Panc1 (cell line): ENCODE measurements around the gene SMG6.

Experiments used
- POLR2AphosphoS5 ChIP-seq: IDR thresholded peaks from 2 replicates; pipeline ENCODE4 v1.6.1; 2012; ENCODE audit warnings: mild to moderate bottlenecking, low read depth, low read length, moderate library complexity
- SIN3A ChIP-seq: IDR thresholded peaks from 2 replicates; pipeline ENCODE4 v1.6.1; 2012; ENCODE audit warnings: low read depth, mild to moderate bottlenecking, low read length, moderate library complexity, borderline replicate concordance; ENCODE audit not compliant: insufficient read depth
- TCF7L2 ChIP-seq: IDR thresholded peaks from 2 replicates; pipeline ENCODE4 v1.6.1; 2011; ENCODE audit warnings: mild to moderate bottlenecking, low read depth, low read length, inconsistent platforms
- TF ChIP-seq, protein P1 (sequence below): fragments of 450-650 bp; IDR thresholded peaks from 2 replicates; pipeline ENCODE4 v1.5.1; 2017; ENCODE audit warnings: mild to moderate bottlenecking
- TF ChIP-seq, protein P2 (sequence below), 2 experiments: IDR thresholded peaks; 2 replicates each; pipeline ENCODE4 v1.6.1; 2011 to 2012; ENCODE audit warnings: low read depth in 2 of 2, control low read depth in 1 of 2, low read length in 1 of 2, mild to moderate bottlenecking in 1 of 2, moderate library complexity in 1 of 2; ENCODE audit not compliant: insufficient read depth in 1 of 2

DNA sequence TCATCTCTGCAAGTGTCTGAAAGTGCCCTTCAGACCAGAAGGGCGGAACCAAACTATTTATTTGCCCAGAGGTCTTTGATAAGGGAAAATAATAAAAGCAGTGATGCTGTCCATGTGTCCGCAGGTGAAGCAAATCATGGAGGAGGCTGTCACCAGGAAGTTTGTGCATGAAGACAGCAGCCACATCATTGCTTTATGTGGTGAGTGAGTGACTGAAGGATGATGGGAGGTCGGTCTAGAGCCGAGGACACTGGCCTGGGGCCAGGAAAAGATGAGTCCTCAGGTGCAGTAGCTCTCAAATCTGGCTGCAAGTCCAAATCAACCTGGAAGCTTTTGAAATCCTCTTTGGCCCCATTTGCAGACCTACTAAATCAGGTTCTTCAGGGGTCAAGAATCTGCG, 39.8 kb upstream of the SMG6 start:
- TF ChIP-seq, protein P1, sequence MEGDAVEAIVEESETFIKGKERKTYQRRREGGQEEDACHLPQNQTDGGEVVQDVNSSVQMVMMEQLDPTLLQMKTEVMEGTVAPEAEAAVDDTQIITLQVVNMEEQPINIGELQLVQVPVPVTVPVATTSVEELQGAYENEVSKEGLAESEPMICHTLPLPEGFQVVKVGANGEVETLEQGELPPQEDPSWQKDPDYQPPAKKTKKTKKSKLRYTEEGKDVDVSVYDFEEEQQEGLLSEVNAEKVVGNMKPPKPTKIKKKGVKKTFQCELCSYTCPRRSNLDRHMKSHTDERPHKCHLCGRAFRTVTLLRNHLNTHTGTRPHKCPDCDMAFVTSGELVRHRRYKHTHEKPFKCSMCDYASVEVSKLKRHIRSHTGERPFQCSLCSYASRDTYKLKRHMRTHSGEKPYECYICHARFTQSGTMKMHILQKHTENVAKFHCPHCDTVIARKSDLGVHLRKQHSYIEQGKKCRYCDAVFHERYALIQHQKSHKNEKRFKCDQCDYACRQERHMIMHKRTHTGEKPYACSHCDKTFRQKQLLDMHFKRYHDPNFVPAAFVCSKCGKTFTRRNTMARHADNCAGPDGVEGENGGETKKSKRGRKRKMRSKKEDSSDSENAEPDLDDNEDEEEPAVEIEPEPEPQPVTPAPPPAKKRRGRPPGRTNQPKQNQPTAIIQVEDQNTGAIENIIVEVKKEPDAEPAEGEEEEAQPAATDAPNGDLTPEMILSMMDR: no peak
- no peak for TF ChIP-seq POLR2AphosphoS5
- TF ChIP-seq TCF7L2: no peak
- TF ChIP-seq, protein P2, sequence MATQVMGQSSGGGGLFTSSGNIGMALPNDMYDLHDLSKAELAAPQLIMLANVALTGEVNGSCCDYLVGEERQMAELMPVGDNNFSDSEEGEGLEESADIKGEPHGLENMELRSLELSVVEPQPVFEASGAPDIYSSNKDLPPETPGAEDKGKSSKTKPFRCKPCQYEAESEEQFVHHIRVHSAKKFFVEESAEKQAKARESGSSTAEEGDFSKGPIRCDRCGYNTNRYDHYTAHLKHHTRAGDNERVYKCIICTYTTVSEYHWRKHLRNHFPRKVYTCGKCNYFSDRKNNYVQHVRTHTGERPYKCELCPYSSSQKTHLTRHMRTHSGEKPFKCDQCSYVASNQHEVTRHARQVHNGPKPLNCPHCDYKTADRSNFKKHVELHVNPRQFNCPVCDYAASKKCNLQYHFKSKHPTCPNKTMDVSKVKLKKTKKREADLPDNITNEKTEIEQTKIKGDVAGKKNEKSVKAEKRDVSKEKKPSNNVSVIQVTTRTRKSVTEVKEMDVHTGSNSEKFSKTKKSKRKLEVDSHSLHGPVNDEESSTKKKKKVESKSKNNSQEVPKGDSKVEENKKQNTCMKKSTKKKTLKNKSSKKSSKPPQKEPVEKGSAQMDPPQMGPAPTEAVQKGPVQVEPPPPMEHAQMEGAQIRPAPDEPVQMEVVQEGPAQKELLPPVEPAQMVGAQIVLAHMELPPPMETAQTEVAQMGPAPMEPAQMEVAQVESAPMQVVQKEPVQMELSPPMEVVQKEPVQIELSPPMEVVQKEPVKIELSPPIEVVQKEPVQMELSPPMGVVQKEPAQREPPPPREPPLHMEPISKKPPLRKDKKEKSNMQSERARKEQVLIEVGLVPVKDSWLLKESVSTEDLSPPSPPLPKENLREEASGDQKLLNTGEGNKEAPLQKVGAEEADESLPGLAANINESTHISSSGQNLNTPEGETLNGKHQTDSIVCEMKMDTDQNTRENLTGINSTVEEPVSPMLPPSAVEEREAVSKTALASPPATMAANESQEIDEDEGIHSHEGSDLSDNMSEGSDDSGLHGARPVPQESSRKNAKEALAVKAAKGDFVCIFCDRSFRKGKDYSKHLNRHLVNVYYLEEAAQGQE (IDR thresholded peaks at IDR 0.05; ENCODE audit: insufficient read depth in 1 of 2, low read depth in 2 of 2, low read length in 1 of 2): no peak
- no peak for TF ChIP-seq SIN3A
